Measurements from ENCODE around the gene CDH24. TPM values are rescaled to one million over a fixed set of nuclear protein-coding genes. Genes with fewer than 3 reads are reported as not detected.
A peak's percentile ranks its signal among the peaks of the same experiment; 100 is the strongest.

Gene CDH24
- polyA plus RNA-seq, 3 donors = 1.9 to 7.0 (median 4.4) TPM

GRCh38 chr14:23051141-23052057 is 5.9 kb downstream of the CDH24 start:
- no peak overlapping the region for H3K27ac ChIP-seq (ENCODE audit: low read depth, low read length)
- 80 to 84% (median 80%) methylated on average over 5 of the region's 5 CpGs for WGBS, 3 donors

- WGBS, 3 donors = 97 to 99% (median 98%) methylated on average over 9 of the region's 9 CpGs
- H3K27ac ChIP-seq (ENCODE audit: low read depth, low read length) = no peak overlapping the region
Observed at GRCh38 chr14:23049011-23049410, 8.3 kb downstream of the CDH24 start.

GRCh38 chr14:23047751-23048693 is 9.3 kb downstream of the CDH24 start:
- 74 to 84% (median 78%) methylated on average over 49 to 85 of the region's 85 CpGs for WGBS, 3 donors
- H3K27ac ChIP-seq (ENCODE audit: low read depth, low read length) = no peak overlapping the region

GRCh38 chr14:23047034-23047634 is 10.2 kb downstream of the CDH24 start:
- H3K27ac ChIP-seq (ENCODE audit: low read depth, low read length) = no peak overlapping the region
- 66 to 71% (median 66%) methylated on average over 6 of the region's 6 CpGs for WGBS, 3 donors

GRCh38 chr14:23045419-23046357 is 11.6 kb downstream of the CDH24 start:
- no peak overlapping the region for H3K27ac ChIP-seq (ENCODE audit: low read depth, low read length)
- WGBS, 3 donors = 77 to 79% (median 77%) methylated on average over 13 of the region's 13 CpGs

GRCh38 chr14:23044840-23045239 is 12.5 kb downstream of the CDH24 start:
- H3K27ac ChIP-seq (ENCODE audit: low read depth, low read length) = no peak overlapping the region
- WGBS, 3 donors = 81 to 82% (median 81%) methylated on average over 8 of the region's 8 CpGs

GRCh38 chr14:23043754-23044153 is 13.6 kb downstream of the CDH24 start:
- whole genome bisulfite sequencing, 3 donors = 74 to 87% (median 84%) methylated on average over 3 of the region's 3 CpGs
- no peak overlapping the region for H3K27ac ChIP-seq (ENCODE audit: low read depth, low read length)

GRCh38 chr14:23043145-23043544 is 14.2 kb downstream of the CDH24 start:
- WGBS, 3 donors = 87 to 93% (median 88%) methylated on average over 6 of the region's 6 CpGs
- no peak overlapping the region for H3K27ac ChIP-seq (ENCODE audit: low read depth, low read length)

GRCh38 chr14:23042162-23042965 is 15.0 kb downstream of the CDH24 start, which contains the start of gene PSMB11:
PSMB11 (plus strand) TSS chr14:23042212; CDS start chr14:23042226, 14 bp downstream.
- no peak within 1 kb of the TSS for H3K27ac ChIP-seq (ENCODE audit: low read depth, low read length)
- 90 to 96% (median 95%) methylated on average over 36 of the region's 36 CpGs for WGBS, 3 donors

- H3K27ac ChIP-seq (ENCODE audit: low read depth, low read length) = no peak overlapping the region
- WGBS, 3 donors = 82 to 91% (median 84%) methylated on average over 8 of the region's 8 CpGs
Observed at GRCh38 chr14:23041729-23042128, 15.6 kb downstream of the CDH24 start.

GRCh38 chr14:23040100-23040499 is 17.2 kb downstream of the CDH24 start:
- 82 to 94% (median 94%) methylated on average over 4 of the region's 4 CpGs for WGBS, 3 donors
- H3K27ac ChIP-seq (ENCODE audit: low read depth, low read length) = no peak overlapping the region

GRCh38 chr14:23035303-23036144 is 21.8 kb downstream of the CDH24 start:
- H3K27ac ChIP-seq (ENCODE audit: low read depth, low read length) = no peak overlapping the region
- WGBS, 3 donors = 63 to 68% (median 67%) methylated on average over 14 of the region's 14 CpGs

GRCh38 chr14:23034498-23035302 is 22.6 kb downstream of the CDH24 start, which contains the start of gene PSMB5:
PSMB5 (minus strand) TSS chr14:23034900; CDS start chr14:23034881, 19 bp downstream.
- 0 to 1% (median 1%) methylated on average over 36 of the region's 36 CpGs for WGBS, 3 donors
- H3K27ac ChIP-seq (ENCODE audit: low read depth, low read length) = peak within 1 kb of the TSS; percentile 74

GRCh38 chr14:23033801-23034497 is 23.4 kb downstream of the CDH24 start:
- 35 to 42% (median 39%) methylated on average over 17 of the region's 17 CpGs for WGBS, 3 donors

More at GRCh38 chr14:23033801-23034497, 23.4 kb downstream of the CDH24 start:
- peak overlapping the region; percentile 74 for H3K27ac ChIP-seq (ENCODE audit: low read depth, low read length)

Data from adipose tissue (tissue), 3 donors.